SU-DHL-6 (cell line): ENCODE data around the gene KDM2A.
"Not testable (repeated sequence)": the region's sequence is repeated elsewhere in the genome, so short reads cannot be mapped to it uniquely, and the experiment has no call there.

Source experiments
- CTCF ChIP-seq: fragments of 200-600 bp; sonication (generic); IDR thresholded peaks from one replicate; pipeline ENCODE4 v1.5.1; 2017; ENCODE audit warnings: antibody characterized with exemption, mild to moderate bottlenecking, low read length, moderate library complexity; ENCODE audit not compliant: insufficient read depth, poor library complexity, severe bottlenecking
- EZH2phosphoT487 ChIP-seq: fragments of 200-600 bp; sonication (generic), shearing (Covaris generic); conservative IDR thresholded peaks from 2 replicates; pipeline ENCODE4 v1.6.1; 2018; ENCODE audit warnings: mild to moderate bottlenecking, antibody characterized with exemption, low read length, moderate library complexity, mixed read lengths

GRCh38 chr11:67168911-67169310 is 49.8 kb downstream of the KDM2A start:
- TF ChIP-seq CTCF, EZH2phosphoT487: not testable (repeated sequence)
